Adipose tissue (tissue), 3 donors: ENCODE results near the gene SLC2A8. TPM values are rescaled to one million over a fixed set of nuclear protein-coding genes. Genes with fewer than 3 reads are reported as not detected.

Source experiments
- H3K27ac ChIP-seq: one replicate; pipeline ENCODE4 v1.5.1; 2013; ENCODE audit warnings: low read depth, low read length
- WGBS, 3 donors: extraction: QIAGEN DNeasy Blood & Tissue Kit; methylation state at CpG; one replicate each; pipeline ENCODE4 v1.1.7; 2013; 5-methylcytosine and 5-hydroxymethylcytosine counted together
- polyA plus RNA-seq, 3 donors: library from polyadenylated mRNA; stranded (reverse); fragments of 200-250 nt; gene quantifications; one replicate each; pipeline ENCODE4 v1.2.3, GENCODE V29; 2013
- donor health status: healthy with polysubstance abuse.
- donor health status: Bipolar disorder and iron deficiency.
- donor health status: healthy.

Gene SLC2A8
- polyA plus RNA-seq, 3 donors, result 9.7 to 16.3 (median 15.2) TPM

GRCh38 chr9:127448112-127448805 lies 51.3 kb downstream of the SLC2A8 start:
- WGBS, 3 donors, result 81 to 92% (median 92%) methylated on average over 8 of the region's 8 CpGs
- H3K27ac ChIP-seq, result no peak overlapping the region

GRCh38 chr9:127449332-127449966 lies 52.5 kb downstream of the SLC2A8 start:
- 33 to 62% (median 54%) methylated on average over 5 of the region's 5 CpGs for WGBS, 3 donors
- H3K27ac ChIP-seq, result no peak overlapping the region

- WGBS, 3 donors, result 1 to 3% (median 2%) methylated on average over 14 of the region's 14 CpGs
Measured at GRCh38 chr9:127450243-127450760, 53.3 kb downstream of the SLC2A8 start.

GRCh38 chr9:127450830-127451607 lies 54.0 kb downstream of the SLC2A8 start, which contains the start of the genes LRSAM1 and RPL12:
Gene LRSAM1 (plus strand): TSS chr9:127451510. CDS start chr9:127454528, 3,018 bp downstream.
Gene RPL12 (minus strand): TSS chr9:127451406. CDS start chr9:127451317, 89 bp downstream.
- H3K27ac ChIP-seq, result peak within 1 kb of the TSS; percentile 73
- 0 to 2% (median 1%) methylated on average over 68 to 71 of the region's 71 CpGs for WGBS, 3 donors

More at GRCh38 chr9:127450243-127450760, 53.3 kb downstream of the SLC2A8 start:
- H3K27ac ChIP-seq, result no peak overlapping the region

DNA sequence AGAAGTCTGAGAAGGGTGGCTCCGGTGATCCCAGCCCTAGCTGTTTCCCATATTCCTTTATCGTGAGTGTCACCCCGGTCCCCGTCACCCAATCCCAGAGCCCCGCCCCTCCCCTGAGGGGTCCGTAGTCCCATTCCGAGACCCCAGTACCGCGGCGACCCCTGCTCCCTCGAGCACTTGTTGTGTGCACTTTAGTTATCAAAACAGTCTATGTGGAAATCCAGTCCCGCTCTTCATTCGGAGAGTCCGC lies 54.6 kb downstream of the SLC2A8 start:
- WGBS, 3 donors, result 0 to 1% (median 0%) methylated on average over 14 of the region's 14 CpGs
- H3K27ac ChIP-seq, result peak overlapping the region; percentile 73

DNA sequence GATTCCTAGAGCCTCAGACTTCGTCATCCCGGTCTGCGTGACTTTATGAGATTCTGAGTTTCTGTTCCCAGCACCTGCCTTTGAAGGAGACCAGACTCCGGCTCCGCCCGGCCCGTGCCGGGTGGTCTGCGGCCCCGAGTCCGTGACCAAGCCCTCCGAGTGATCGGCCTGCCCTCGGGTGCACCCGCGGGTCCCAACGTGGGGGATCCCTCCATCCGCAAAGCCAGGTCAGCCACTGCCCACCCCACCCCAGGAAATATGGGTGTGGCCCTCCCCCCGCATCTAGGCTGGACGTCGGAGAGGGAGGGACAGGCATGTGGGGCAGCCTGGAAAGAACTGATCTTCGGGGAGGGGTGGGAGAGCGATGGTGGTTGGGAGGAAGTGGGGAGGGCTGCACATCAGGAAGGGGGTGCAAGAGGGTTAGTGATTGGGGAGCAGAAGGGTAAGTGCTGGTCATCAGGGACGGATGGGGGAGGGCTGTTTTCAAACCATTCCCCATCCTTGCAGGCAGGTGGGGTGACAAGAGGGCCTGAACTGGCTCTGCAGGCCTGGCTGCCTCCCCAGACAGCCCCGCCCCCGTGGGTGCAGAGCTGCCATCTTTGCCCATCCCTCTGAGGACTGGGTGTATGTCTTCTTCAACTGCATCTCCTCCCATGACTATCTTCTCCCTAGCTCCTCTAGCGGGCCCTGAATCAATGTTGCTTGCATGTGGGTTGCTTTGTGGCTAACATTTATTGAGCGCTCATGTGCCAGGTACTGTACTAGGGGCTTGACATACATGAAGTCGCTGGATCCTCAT lies 55.1 kb downstream of the SLC2A8 start:
- H3K27ac ChIP-seq, result peak overlapping the region; percentile 73
- 11 to 12% (median 11%) methylated on average over 29 of the region's 29 CpGs for WGBS, 3 donors

DNA sequence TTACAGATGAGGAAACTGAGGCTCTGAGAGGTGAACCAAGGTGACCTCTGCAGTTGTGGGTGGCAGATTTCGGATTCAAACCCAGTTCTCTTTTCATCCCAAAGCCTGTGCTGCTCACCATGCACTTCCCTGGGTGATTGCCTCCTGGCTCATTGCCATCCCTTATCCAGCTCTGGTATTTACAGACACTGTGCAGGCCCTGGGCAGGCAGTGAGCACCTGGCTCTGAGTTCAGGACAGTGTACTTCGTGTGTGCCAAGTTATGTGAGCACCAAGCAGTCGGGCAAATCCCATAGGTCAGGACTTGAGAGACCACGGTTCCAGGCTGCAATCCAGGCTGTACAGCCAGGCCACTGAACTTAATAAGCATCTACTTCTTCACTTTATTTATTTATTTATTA lies 55.7 kb downstream of the SLC2A8 start:
- no peak overlapping the region for H3K27ac ChIP-seq
- 20 to 73% (median 66%) methylated on average over 4 of the region's 4 CpGs for WGBS, 3 donors

- 51 to 54% (median 51%) methylated on average over 6 of the region's 6 CpGs for WGBS, 3 donors
- no peak overlapping the region for H3K27ac ChIP-seq
Measured at GRCh38 chr9:127455324-127455992, 58.5 kb downstream of the SLC2A8 start.

- H3K27ac ChIP-seq, result no peak overlapping the region
- 86 to 90% (median 87%) methylated on average over 17 of the region's 17 CpGs for WGBS, 3 donors
Measured at GRCh38 chr9:127457191-127457878, 60.4 kb downstream of the SLC2A8 start.

Other genes starting within 250 kb of the SLC2A8 start
- gene GARNL3, start 132.4 kb upstream of the SLC2A8 start, polyA plus RNA-seq, result 1 to 10 TPM; 2.4 to 7.5 (median 3.0) TPM
- 1 to 10 TPM; 1.7 to 2.5 (median 1.9) TPM for gene ZNF79, start 27.2 kb downstream of the SLC2A8 start, polyA plus RNA-seq
- gene RPL12, start 54.2 kb downstream of the SLC2A8 start, polyA plus RNA-seq, result 1,000 to 10,000 TPM; 2,597 to 3,737 (median 3,003) TPM
- 10 to 100 TPM in 1 of 3 donors, 1 to 10 TPM in 2; 5.8 to 12.9 (median 8.3) TPM for gene LRSAM1, start 54.3 kb downstream of the SLC2A8 start, polyA plus RNA-seq
- gene STXBP1, start 215.1 kb downstream of the SLC2A8 start, polyA plus RNA-seq, result 10 to 100 TPM; 12.7 to 42.4 (median 34.1) TPM